CMK (cell line): ENCODE measurements around the gene PSG1.
"Not testable (repeated sequence)": the region's sequence is repeated elsewhere in the genome, so short reads cannot be mapped to it uniquely, and the experiment has no call there.

ENCODE experiments used
- DNase-seq: peaks from one replicate; pipeline ENCODE4 v3.0.0-alpha.2; 2010; ENCODE audit warnings: low read depth

PSG1 gene

GRCh38 chr19:42819960-42820650 is 59.4 kb downstream of the PSG1 start:
- DNase-seq, result not testable (repeated sequence)

GRCh38 chr19:42816894-42817293 is 62.6 kb downstream of the PSG1 start:
- DNase-seq, result no peak
